Measurements from ENCODE around the gene MARVELD2.
"Not testable (repeated sequence)": the region's sequence is repeated elsewhere in the genome, so short reads cannot be mapped to it uniquely, and the experiment has no call there.

MARVELD2 gene, protein sequence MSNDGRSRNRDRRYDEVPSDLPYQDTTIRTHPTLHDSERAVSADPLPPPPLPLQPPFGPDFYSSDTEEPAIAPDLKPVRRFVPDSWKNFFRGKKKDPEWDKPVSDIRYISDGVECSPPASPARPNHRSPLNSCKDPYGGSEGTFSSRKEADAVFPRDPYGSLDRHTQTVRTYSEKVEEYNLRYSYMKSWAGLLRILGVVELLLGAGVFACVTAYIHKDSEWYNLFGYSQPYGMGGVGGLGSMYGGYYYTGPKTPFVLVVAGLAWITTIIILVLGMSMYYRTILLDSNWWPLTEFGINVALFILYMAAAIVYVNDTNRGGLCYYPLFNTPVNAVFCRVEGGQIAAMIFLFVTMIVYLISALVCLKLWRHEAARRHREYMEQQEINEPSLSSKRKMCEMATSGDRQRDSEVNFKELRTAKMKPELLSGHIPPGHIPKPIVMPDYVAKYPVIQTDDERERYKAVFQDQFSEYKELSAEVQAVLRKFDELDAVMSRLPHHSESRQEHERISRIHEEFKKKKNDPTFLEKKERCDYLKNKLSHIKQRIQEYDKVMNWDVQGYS

DNA sequence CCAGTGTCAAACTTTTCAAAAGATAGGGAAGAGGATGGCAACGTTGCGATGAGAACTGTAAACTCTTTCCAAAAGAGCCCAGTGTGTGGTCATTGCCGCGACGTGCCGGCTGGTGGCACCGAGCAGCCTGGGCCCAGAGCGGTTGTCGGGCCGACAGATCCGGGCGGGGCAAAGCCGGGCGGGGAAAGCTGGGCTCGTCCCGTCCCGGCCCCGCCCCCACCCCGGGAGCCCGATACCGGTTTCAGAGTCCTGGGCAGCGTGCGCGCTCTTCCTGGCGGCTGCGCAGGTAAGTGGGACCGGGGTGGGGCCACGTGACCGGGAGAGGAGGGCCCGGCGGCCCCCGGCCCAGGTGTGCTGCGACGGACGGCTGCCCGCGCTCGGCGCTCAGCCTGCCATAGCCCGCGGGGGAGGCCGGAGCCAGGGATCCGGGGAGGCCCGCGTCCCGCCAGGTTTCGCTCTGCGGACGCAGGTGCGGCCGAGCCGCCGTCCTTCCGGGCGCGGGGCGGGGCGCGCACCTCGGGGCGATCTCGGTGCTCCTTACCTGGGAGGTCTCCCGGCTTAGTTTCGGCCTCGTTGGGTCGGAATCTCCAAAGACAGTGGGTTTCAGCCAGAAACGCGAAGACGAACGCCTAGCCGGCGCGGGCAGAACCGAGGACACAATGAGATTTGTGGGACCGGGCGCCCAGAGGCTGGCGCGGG, at the start of gene MARVELD2:
Gene MARVELD2 (plus strand): TSS at position 232 of the 699 bp plus-strand sequence. CDS start 4,270 bp downstream, outside the sequence.
- Histone ChIP-seq H3K27ac (ENCODE audit: low read length) (no peak within 1 kb of the TSS), H3K9ac (ENCODE audit: low read depth, low read length) (peak within 1 kb of the TSS; percentile 92)

GRCh38 chr5:69367697-69368279, 47.1 kb upstream of the MARVELD2 start:
- H3K27ac ChIP-seq (ENCODE audit: low read length), result no peak overlapping the region
- H3K4me3 ChIP-seq (ENCODE audit: low read length), result peak overlapping the region; percentile 98
- H3K9ac ChIP-seq (ENCODE audit: low read depth, low read length), result peak overlapping the region; percentile 98; the same call in 1 of the 2 replicates
- H3K4me1 ChIP-seq (ENCODE audit: insufficient read depth, low read length), result no peaks in the 10 kb centered on the region
- H3K36me3 ChIP-seq (ENCODE audit: insufficient read depth, low read depth, low read length), result peaks cover 33% of the 10 kb centered on the region
- H3K9me3 ChIP-seq (ENCODE audit: insufficient read depth, low read depth, low read length), result no peaks in the 10 kb centered on the region
- no peaks in the 10 kb centered on the region for H3K27me3 ChIP-seq (ENCODE audit: insufficient read depth, low read length)

More for the DNA sequence above, at the start of gene MARVELD2:
- Histone ChIP-seq H3K36me3 (ENCODE audit: insufficient read depth, low read depth, low read length) (peaks cover 32% of the 10 kb centered on the region), H3K4me1 (ENCODE audit: insufficient read depth, low read length) (peaks cover 3% of the 10 kb centered on the region; the same call in 1 of the 2 replicates), H3K4me3 (ENCODE audit: low read length) (peak within 1 kb of the TSS; percentile 79), H3K27me3 (ENCODE audit: insufficient read depth, low read length) (peaks cover 12% of the 10 kb centered on the region; the same call in 1 of the 2 replicates), H3K9me3 (ENCODE audit: insufficient read depth, low read depth, low read length) (no peaks in the 10 kb centered on the region)

GRCh38 chr5:69368458-69369339, 46.2 kb upstream of the MARVELD2 start:
- Histone ChIP-seq H3K9ac (ENCODE audit: low read depth, low read length) (peak overlapping the region; percentile 98), H3K4me1 (ENCODE audit: insufficient read depth, low read length) (no peaks in the 10 kb centered on the region), H3K36me3 (ENCODE audit: insufficient read depth, low read depth, low read length) (peaks cover 31% of the 10 kb centered on the region), H3K27ac (ENCODE audit: low read length) (peak overlapping the region; percentile 93), H3K9me3 (ENCODE audit: insufficient read depth, low read depth, low read length) (no peaks in the 10 kb centered on the region), H3K4me3 (ENCODE audit: low read length) (peak overlapping the region; percentile 98), H3K27me3 (ENCODE audit: insufficient read depth, low read length) (no peaks in the 10 kb centered on the region)

- Histone ChIP-seq H3K9ac (ENCODE audit: low read depth, low read length) (peak within 1 kb of the TSS; percentile 98), H3K36me3 (ENCODE audit: insufficient read depth, low read depth, low read length) (peaks cover 35% of the 10 kb centered on the region), H3K4me1 (ENCODE audit: insufficient read depth, low read length) (no peaks in the 10 kb centered on the region), H3K4me3 (ENCODE audit: low read length) (peak within 1 kb of the TSS; percentile 98), H3K9me3 (ENCODE audit: insufficient read depth, low read depth, low read length) (no peaks in the 10 kb centered on the region), H3K27me3 (ENCODE audit: insufficient read depth, low read length) (no peaks in the 10 kb centered on the region), H3K27ac (ENCODE audit: low read length) (peak within 1 kb of the TSS; percentile 93)
These were observed 45.4 kb upstream of the MARVELD2 start, which contains the start of the genes AK6, RAD17 and TAF9 for GRCh38 chr5:69369340-69370121. AK6 (minus strand) TSS chr5:69369520; CDS start chr5:69369490, 30 bp downstream. RAD17 (plus strand) TSS chr5:69369818; CDS start chr5:69372209, 2,391 bp downstream. TAF9 (minus strand) TSS chr5:69369520; CDS start chr5:69365737, 3,783 bp downstream.

GRCh38 chr5:69370335-69370734, 44.6 kb upstream of the MARVELD2 start:
- H3K27ac ChIP-seq (ENCODE audit: low read length); H3K4me1 ChIP-seq (ENCODE audit: insufficient read depth, low read length): not testable (repeated sequence)

DNA sequence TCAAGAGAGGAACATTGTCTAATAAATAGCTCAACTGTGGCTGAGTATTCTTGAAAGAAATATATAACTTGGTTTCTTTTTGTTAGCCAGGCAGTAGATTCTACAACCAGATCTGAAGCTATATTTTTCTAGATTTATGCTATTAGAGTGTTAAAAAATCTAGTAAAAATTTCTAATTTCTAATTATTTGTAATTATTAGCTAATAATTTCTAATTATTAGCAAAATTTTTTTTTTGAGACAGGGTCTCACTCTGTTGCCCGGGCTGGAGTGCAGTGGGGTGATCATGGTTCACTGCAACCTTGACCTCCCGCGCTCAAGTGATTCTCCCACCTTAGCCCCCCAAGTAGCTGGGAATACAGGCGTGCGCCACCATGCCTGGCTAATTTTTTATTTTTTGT, 42.5 kb upstream of the MARVELD2 start:
- peaks cover 28% of the 10 kb centered on the region for H3K36me3 ChIP-seq (ENCODE audit: insufficient read depth, low read depth, low read length)
- H3K4me1 ChIP-seq (ENCODE audit: insufficient read depth, low read length), result no peaks in the 10 kb centered on the region
- no peaks in the 10 kb centered on the region for H3K27me3 ChIP-seq (ENCODE audit: insufficient read depth, low read length)
- no peak overlapping the region for H3K27ac ChIP-seq (ENCODE audit: low read length)
- no peak overlapping the region for H3K4me3 ChIP-seq (ENCODE audit: low read length)
- H3K9me3 ChIP-seq (ENCODE audit: insufficient read depth, low read depth, low read length), result no peaks in the 10 kb centered on the region
- H3K9ac ChIP-seq (ENCODE audit: low read depth, low read length), result no peak overlapping the region

More at GRCh38 chr5:69370335-69370734, 44.6 kb upstream of the MARVELD2 start:
- Histone ChIP-seq H3K9ac (ENCODE audit: low read depth, low read length) (peak overlapping the region; percentile 98; the same call in 1 of the 2 replicates), H3K4me3 (ENCODE audit: low read length) (peak overlapping the region; percentile 98), H3K36me3 (ENCODE audit: insufficient read depth, low read depth, low read length) (peaks cover 34% of the 10 kb centered on the region)
- H3K9me3 ChIP-seq (ENCODE audit: insufficient read depth, low read depth, low read length); H3K27me3 ChIP-seq (ENCODE audit: insufficient read depth, low read length): not testable (repeated sequence)

DNA sequence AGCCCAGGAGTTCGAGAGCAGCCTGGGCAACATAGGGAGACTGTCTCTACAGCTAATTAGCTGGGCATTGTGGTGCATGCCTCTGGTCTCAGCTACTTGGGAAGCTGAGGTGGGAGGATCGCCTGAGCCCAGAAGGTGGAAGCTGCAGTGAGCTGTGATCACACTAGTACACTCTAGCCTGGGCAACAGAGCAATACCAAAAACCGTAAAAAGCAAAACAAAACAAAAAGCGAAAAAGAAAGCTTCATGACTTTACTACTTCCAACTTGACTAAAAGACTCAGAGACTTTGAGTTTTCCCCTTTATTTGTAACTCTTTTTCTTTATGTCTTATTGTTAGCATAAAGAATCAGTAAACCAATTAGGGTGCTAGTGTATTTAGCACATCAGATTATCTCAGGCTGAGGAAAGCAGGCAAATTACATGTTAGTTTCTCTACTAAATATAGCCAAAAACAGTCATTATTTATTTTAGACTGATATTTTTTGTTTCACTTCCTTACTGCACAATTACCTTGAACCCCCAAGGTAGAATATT, 39.9 kb upstream of the MARVELD2 start:
- no peaks in the 10 kb centered on the region for H3K9me3 ChIP-seq (ENCODE audit: insufficient read depth, low read depth, low read length)
- peaks cover 46% of the 10 kb centered on the region for H3K36me3 ChIP-seq (ENCODE audit: insufficient read depth, low read depth, low read length)
- H3K27ac ChIP-seq (ENCODE audit: low read length), result no peak overlapping the region
- no peaks in the 10 kb centered on the region for H3K4me1 ChIP-seq (ENCODE audit: insufficient read depth, low read length)
- no peak overlapping the region for H3K4me3 ChIP-seq (ENCODE audit: low read length)
- H3K27me3 ChIP-seq (ENCODE audit: insufficient read depth, low read length), result no peaks in the 10 kb centered on the region
- no peak overlapping the region for H3K9ac ChIP-seq (ENCODE audit: low read depth, low read length)

DNA sequence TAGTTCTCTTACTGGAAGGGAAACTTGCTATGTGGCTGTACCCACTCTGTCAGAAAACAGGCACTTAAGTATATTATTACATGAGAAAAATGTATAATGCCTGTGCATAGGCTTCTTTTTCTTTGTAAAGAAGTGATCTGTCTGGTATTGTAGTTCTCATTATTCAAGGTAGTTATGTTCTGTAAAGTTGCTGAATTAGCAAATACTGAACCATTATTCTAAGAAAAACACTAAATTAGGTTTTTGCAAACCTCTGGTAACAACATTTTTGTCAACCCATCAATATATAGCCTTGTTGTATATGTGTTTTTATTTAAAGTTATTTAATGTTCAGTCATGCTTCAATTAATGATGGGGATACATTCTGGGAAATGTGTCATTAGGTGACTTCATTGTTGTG, 36.5 kb upstream of the MARVELD2 start:
- H3K4me1 ChIP-seq (ENCODE audit: insufficient read depth, low read length), result no peaks in the 10 kb centered on the region
- H3K27me3 ChIP-seq (ENCODE audit: insufficient read depth, low read length), result no peaks in the 10 kb centered on the region
- H3K27ac ChIP-seq (ENCODE audit: low read length), result no peak overlapping the region
- no peak overlapping the region for H3K4me3 ChIP-seq (ENCODE audit: low read length)
- H3K9me3 ChIP-seq (ENCODE audit: insufficient read depth, low read depth, low read length), result no peaks in the 10 kb centered on the region
- H3K36me3 ChIP-seq (ENCODE audit: insufficient read depth, low read depth, low read length), result peaks cover 74% of the 10 kb centered on the region
- no peak overlapping the region for H3K9ac ChIP-seq (ENCODE audit: low read depth, low read length)

GRCh38 chr5:69404659-69405330, 10.1 kb upstream of the MARVELD2 start:
- Histone ChIP-seq H3K36me3 (ENCODE audit: insufficient read depth, low read depth, low read length) (peaks cover 44% of the 10 kb centered on the region), H3K9ac (ENCODE audit: low read depth, low read length) (no peak overlapping the region), H3K4me3 (ENCODE audit: low read length) (no peak overlapping the region), H3K4me1 (ENCODE audit: insufficient read depth, low read length) (no peaks in the 10 kb centered on the region), H3K27ac (ENCODE audit: low read length) (no peak overlapping the region), H3K27me3 (ENCODE audit: insufficient read depth, low read length) (no peaks in the 10 kb centered on the region), H3K9me3 (ENCODE audit: insufficient read depth, low read depth, low read length) (no peaks in the 10 kb centered on the region)

Measured in iPS-20b (cell line).